ENCODE data around the gene AFP. TPM values are rescaled to one million over a fixed set of nuclear protein-coding genes. Genes with fewer than 3 reads are reported as not detected.

Gene AFP
- total and polyA plus RNA-seq, 5 donors from 2014 or later, result not detected

- Histone ChIP-seq H3K4me1 (ENCODE audit: control insufficient read depth, insufficient read depth, low read length, poor library complexity, severe bottlenecking) (no peaks in the 10 kb centered on the region), H3K4me3 (ENCODE audit: low read depth, low read length) (no peak overlapping the region), H3K36me3 (ENCODE audit: control insufficient read depth, insufficient read depth, low read length) (no peaks in the 10 kb centered on the region), H3K27ac (ENCODE audit: insufficient read depth, low read length, poor library complexity, severe bottlenecking) (no peak overlapping the region), H3K27me3 (ENCODE audit: control insufficient read depth, insufficient read depth, low read length) (no peaks in the 10 kb centered on the region), H3K9me3 (ENCODE audit: control insufficient read depth in 2 of 2, low read length in 2 of 2) (no peaks in the 10 kb centered on the region)
- no peak for DNase-seq
- no peaks in the 10 kb centered on the region for H3K4me1 Mint-ChIP-seq
- no peaks in the 10 kb centered on the region for H3K27me3 Mint-ChIP-seq
- no peaks in the 10 kb centered on the region for H3K36me3 Mint-ChIP-seq
- H3K9me3 Mint-ChIP-seq, result peaks cover 0 to 2% (median 0%) of the 10 kb centered on the region in 7 donors
- no peak for ATAC-seq (ENCODE audit: low read depth in 2 of 2)
- H3K4me3 Mint-ChIP-seq, result no peak overlapping the region
- no peak overlapping the region for H3K27ac Mint-ChIP-seq
Measured at GRCh38 chr4:73450398-73451004, 14.5 kb downstream of the AFP start.

GRCh38 chr4:73451404-73451803 lies 15.4 kb downstream of the AFP start:
- Mint-ChIP-seq H3K4me3 (no peak overlapping the region), H3K27me3 (no peaks in the 10 kb centered on the region), H3K36me3 (no peaks in the 10 kb centered on the region), H3K4me1 (no peaks in the 10 kb centered on the region), H3K9me3 (peaks cover 0 to 3% (median 0%) of the 10 kb centered on the region in 7 donors), H3K27ac (no peak overlapping the region)
- ATAC-seq (ENCODE audit: low read depth in 2 of 2) (no peak), DNase-seq (no peak)
- H3K4me1 ChIP-seq (ENCODE audit: control insufficient read depth, insufficient read depth, low read length, poor library complexity, severe bottlenecking), result no peaks in the 10 kb centered on the region
- H3K27me3 ChIP-seq (ENCODE audit: control insufficient read depth, insufficient read depth, low read length), result no peaks in the 10 kb centered on the region
- H3K9me3 ChIP-seq (ENCODE audit: control insufficient read depth in 2 of 2, low read length in 2 of 2), result no peaks in the 10 kb centered on the region
- H3K36me3 ChIP-seq (ENCODE audit: control insufficient read depth, insufficient read depth, low read length), result no peaks in the 10 kb centered on the region
- no peak overlapping the region for H3K27ac ChIP-seq (ENCODE audit: insufficient read depth, low read length, poor library complexity, severe bottlenecking)
- no peak overlapping the region for H3K4me3 ChIP-seq (ENCODE audit: low read depth, low read length)

GRCh38 chr4:73451981-73452747 lies 16.1 kb downstream of the AFP start:
- H3K27ac Mint-ChIP-seq, result peak overlapping the region in 1 of 3 donors; percentile 3
- Histone ChIP-seq H3K4me1 (ENCODE audit: control insufficient read depth, insufficient read depth, low read length, poor library complexity, severe bottlenecking) (no peaks in the 10 kb centered on the region), H3K27ac (ENCODE audit: insufficient read depth, low read length, poor library complexity, severe bottlenecking) (no peak overlapping the region), H3K4me3 (ENCODE audit: low read depth, low read length) (no peak overlapping the region), H3K36me3 (ENCODE audit: control insufficient read depth, insufficient read depth, low read length) (no peaks in the 10 kb centered on the region), H3K9me3 (ENCODE audit: control insufficient read depth in 2 of 2, low read length in 2 of 2) (no peaks in the 10 kb centered on the region), H3K27me3 (ENCODE audit: control insufficient read depth, insufficient read depth, low read length) (no peaks in the 10 kb centered on the region)
- H3K4me1 Mint-ChIP-seq, result no peaks in the 10 kb centered on the region
- no peaks in the 10 kb centered on the region for H3K36me3 Mint-ChIP-seq
- no peaks in the 10 kb centered on the region for H3K27me3 Mint-ChIP-seq
- no peak overlapping the region for H3K4me3 Mint-ChIP-seq
- DNase-seq, result no peak
- ATAC-seq (ENCODE audit: low read depth in 2 of 2), result no peak
- H3K9me3 Mint-ChIP-seq, result peaks cover 0 to 5% (median 0%) of the 10 kb centered on the region in 7 donors

- H3K4me3 Mint-ChIP-seq, result no peak overlapping the region
- no peak for ATAC-seq (ENCODE audit: low read depth in 2 of 2)
- H3K9me3 ChIP-seq (ENCODE audit: control insufficient read depth in 2 of 2, low read length in 2 of 2), result no peaks in the 10 kb centered on the region
Measured at GRCh38 chr4:73452953-73453700, 17.1 kb downstream of the AFP start.

GRCh38 chr4:73453701-73454005 lies 17.6 kb downstream of the AFP start:
- no peaks in the 10 kb centered on the region for H3K4me1 ChIP-seq (ENCODE audit: control insufficient read depth, insufficient read depth, low read length, poor library complexity, severe bottlenecking)
- H3K9me3 Mint-ChIP-seq, result peaks cover 0 to 5% (median 0%) of the 10 kb centered on the region in 7 donors
- H3K9me3 ChIP-seq (ENCODE audit: control insufficient read depth in 2 of 2, low read length in 2 of 2), result no peaks in the 10 kb centered on the region
- H3K36me3 ChIP-seq (ENCODE audit: control insufficient read depth, insufficient read depth, low read length), result no peaks in the 10 kb centered on the region
- H3K4me3 Mint-ChIP-seq, result no peak overlapping the region
- H3K27me3 ChIP-seq (ENCODE audit: control insufficient read depth, insufficient read depth, low read length), result no peaks in the 10 kb centered on the region
- no peak overlapping the region for H3K4me3 ChIP-seq (ENCODE audit: low read depth, low read length)
- H3K4me1 Mint-ChIP-seq, result no peaks in the 10 kb centered on the region
- H3K27ac ChIP-seq (ENCODE audit: insufficient read depth, low read length, poor library complexity, severe bottlenecking), result no peak overlapping the region
- H3K27ac Mint-ChIP-seq, result no peak overlapping the region
- ATAC-seq (ENCODE audit: low read depth in 2 of 2) (no peak), DNase-seq (no peak)
- no peaks in the 10 kb centered on the region for H3K27me3 Mint-ChIP-seq
- H3K36me3 Mint-ChIP-seq, result no peaks in the 10 kb centered on the region

More at GRCh38 chr4:73452953-73453700, 17.1 kb downstream of the AFP start:
- H3K27ac Mint-ChIP-seq, result peak overlapping the region in 1 of 3 donors; percentile 3
- H3K9me3 Mint-ChIP-seq, result peaks cover 0 to 5% (median 0%) of the 10 kb centered on the region in 7 donors
- no peaks in the 10 kb centered on the region for H3K4me1 Mint-ChIP-seq
- no peaks in the 10 kb centered on the region for H3K27me3 Mint-ChIP-seq
- Histone ChIP-seq H3K27ac (ENCODE audit: insufficient read depth, low read length, poor library complexity, severe bottlenecking) (no peak overlapping the region), H3K4me1 (ENCODE audit: control insufficient read depth, insufficient read depth, low read length, poor library complexity, severe bottlenecking) (no peaks in the 10 kb centered on the region), H3K27me3 (ENCODE audit: control insufficient read depth, insufficient read depth, low read length) (no peaks in the 10 kb centered on the region), H3K36me3 (ENCODE audit: control insufficient read depth, insufficient read depth, low read length) (no peaks in the 10 kb centered on the region), H3K4me3 (ENCODE audit: low read depth, low read length) (no peak overlapping the region)
- H3K36me3 Mint-ChIP-seq, result no peaks in the 10 kb centered on the region
- no peak for DNase-seq

- Histone ChIP-seq H3K4me1 (ENCODE audit: control insufficient read depth, insufficient read depth, low read length, poor library complexity, severe bottlenecking) (no peaks in the 10 kb centered on the region), H3K27ac (ENCODE audit: insufficient read depth, low read length, poor library complexity, severe bottlenecking) (no peak overlapping the region), H3K36me3 (ENCODE audit: control insufficient read depth, insufficient read depth, low read length) (no peaks in the 10 kb centered on the region), H3K27me3 (ENCODE audit: control insufficient read depth, insufficient read depth, low read length) (no peaks in the 10 kb centered on the region), H3K9me3 (ENCODE audit: control insufficient read depth in 2 of 2, low read length in 2 of 2) (no peaks in the 10 kb centered on the region), H3K4me3 (ENCODE audit: low read depth, low read length) (no peak overlapping the region)
- Mint-ChIP-seq H3K4me1 (no peaks in the 10 kb centered on the region), H3K9me3 (peaks cover 0 to 5% (median 0%) of the 10 kb centered on the region in 7 donors), H3K36me3 (no peaks in the 10 kb centered on the region), H3K4me3 (no peak overlapping the region), H3K27ac (no peak overlapping the region), H3K27me3 (no peaks in the 10 kb centered on the region)
- ATAC-seq (ENCODE audit: low read depth in 2 of 2), result no peak
- no peak for DNase-seq
Measured at GRCh38 chr4:73454920-73455319, 18.9 kb downstream of the AFP start.

- Histone ChIP-seq H3K27ac (ENCODE audit: insufficient read depth, low read length, poor library complexity, severe bottlenecking) (no peak overlapping the region), H3K36me3 (ENCODE audit: control insufficient read depth, insufficient read depth, low read length) (no peaks in the 10 kb centered on the region), H3K9me3 (ENCODE audit: control insufficient read depth in 2 of 2, low read length in 2 of 2) (no peaks in the 10 kb centered on the region), H3K4me3 (ENCODE audit: low read depth, low read length) (no peak overlapping the region), H3K4me1 (ENCODE audit: control insufficient read depth, insufficient read depth, low read length, poor library complexity, severe bottlenecking) (no peaks in the 10 kb centered on the region), H3K27me3 (ENCODE audit: control insufficient read depth, insufficient read depth, low read length) (no peaks in the 10 kb centered on the region)
- DNase-seq, result no peak
- Mint-ChIP-seq H3K27ac (no peak overlapping the region), H3K4me1 (no peaks in the 10 kb centered on the region), H3K27me3 (no peaks in the 10 kb centered on the region), H3K4me3 (no peak overlapping the region), H3K36me3 (no peaks in the 10 kb centered on the region), H3K9me3 (peaks cover 0 to 5% (median 0%) of the 10 kb centered on the region in 7 donors)
- no peak for ATAC-seq (ENCODE audit: low read depth in 2 of 2)
Measured at GRCh38 chr4:73456177-73457022, 20.4 kb downstream of the AFP start.
